AG09309 (cell line): ENCODE results near the gene PTPRG.
A peak's percentile ranks its signal among the peaks of the same experiment; 100 is the strongest.

ENCODE experiments used
- DNase-seq: peaks from one replicate; pipeline ENCODE4 v3.0.0-alpha.2; 2010; ENCODE audit warnings: low read depth
- H3K4me3 ChIP-seq: 2 replicates; pipeline ENCODE4 v1.5.1; 2011; ENCODE audit warnings: mild to moderate bottlenecking, low read depth, low read length, moderate library complexity; ENCODE audit not compliant: control insufficient read depth
- CTCF ChIP-seq: IDR thresholded peaks from 2 replicates; pipeline ENCODE4 v1.5.1; 2011; ENCODE audit warnings: mild to moderate bottlenecking, low read depth, low read length, inconsistent platforms; ENCODE audit not compliant: insufficient read depth, control insufficient read depth; ENCODE audit errors: missing control alignments

PTPRG gene

GRCh38 chr3:61582287-61582686, 20.9 kb downstream of the PTPRG start:
- no peak for DNase-seq
- H3K4me3 ChIP-seq: no peak overlapping the region
- no peak for TF ChIP-seq CTCF

GRCh38 chr3:61582846-61583245, 21.5 kb downstream of the PTPRG start:
- H3K4me3 ChIP-seq: no peak overlapping the region
- DNase-seq: no peak
- no peak for TF ChIP-seq CTCF

GRCh38 chr3:61583890-61584875, 22.8 kb downstream of the PTPRG start:
- no peak for TF ChIP-seq CTCF
- no peak overlapping the region for H3K4me3 ChIP-seq
- no peak for DNase-seq

- DNase-seq: peak; percentile 25
- no peak for TF ChIP-seq CTCF
- no peak overlapping the region for H3K4me3 ChIP-seq
Observed at GRCh38 chr3:61589856-61590255, 28.5 kb downstream of the PTPRG start.

- no peak for TF ChIP-seq CTCF
- DNase-seq: no peak
- H3K4me3 ChIP-seq: no peak overlapping the region
Observed at GRCh38 chr3:61591300-61591699, 29.9 kb downstream of the PTPRG start.

- no peak for DNase-seq
- TF ChIP-seq CTCF: no peak
- no peak overlapping the region for H3K4me3 ChIP-seq
Observed at GRCh38 chr3:61593446-61594029, 32.2 kb downstream of the PTPRG start.
